SU-DHL-6 (cell line): ENCODE data around the gene FDX1.

Experiments
- CTCF ChIP-seq: fragments of 200-600 bp; sonication (generic); IDR thresholded peaks from one replicate; pipeline ENCODE4 v1.5.1; 2017; ENCODE audit warnings: antibody characterized with exemption, mild to moderate bottlenecking, low read length, moderate library complexity; ENCODE audit not compliant: insufficient read depth, poor library complexity, severe bottlenecking
- EZH2phosphoT487 ChIP-seq: fragments of 200-600 bp; sonication (generic), shearing (Covaris generic); conservative IDR thresholded peaks from 2 replicates; pipeline ENCODE4 v1.6.1; 2018; ENCODE audit warnings: mild to moderate bottlenecking, antibody characterized with exemption, low read length, moderate library complexity, mixed read lengths

- TF ChIP-seq CTCF (no peak), EZH2phosphoT487 (no peak)
These were observed 39.4 kb downstream of the FDX1 start for GRCh38 chr11:110469127-110469526.
